Measurements from ENCODE around the gene TBC1D22A. TPM values are rescaled to one million over a fixed set of nuclear protein-coding genes. Genes with fewer than 3 reads are reported as not detected.

TBC1D22A gene
- total RNA-seq, 2 donors from 2014 or later: 29.5 to 34.8 TPM

- DNase-seq: peak; percentile 21 to 40
- peak in 1 of 2 donors; percentile 59 for ATAC-seq (replicated peaks in 1 of 2)
- peak overlapping the region; percentile 81 for H3K27ac Mint-ChIP-seq
- H3K9me3 Mint-ChIP-seq: no peaks in the 10 kb centered on the region
- peaks cover 60% of the 10 kb centered on the region for H3K4me1 Mint-ChIP-seq (ENCODE audit: low read depth)
- H3K4me3 Mint-ChIP-seq: peak overlapping the region; percentile 50 to 72
- H3K36me3 Mint-ChIP-seq (ENCODE audit: insufficient read depth in 2 of 2): peaks cover 0 to 7% of the 10 kb centered on the region in 2 donors
- H3K27me3 Mint-ChIP-seq (ENCODE audit: low read depth): no peaks in the 10 kb centered on the region
Observed at GRCh38 chr22:46788441-46789172, 26.2 kb downstream of the TBC1D22A start.

DNA sequence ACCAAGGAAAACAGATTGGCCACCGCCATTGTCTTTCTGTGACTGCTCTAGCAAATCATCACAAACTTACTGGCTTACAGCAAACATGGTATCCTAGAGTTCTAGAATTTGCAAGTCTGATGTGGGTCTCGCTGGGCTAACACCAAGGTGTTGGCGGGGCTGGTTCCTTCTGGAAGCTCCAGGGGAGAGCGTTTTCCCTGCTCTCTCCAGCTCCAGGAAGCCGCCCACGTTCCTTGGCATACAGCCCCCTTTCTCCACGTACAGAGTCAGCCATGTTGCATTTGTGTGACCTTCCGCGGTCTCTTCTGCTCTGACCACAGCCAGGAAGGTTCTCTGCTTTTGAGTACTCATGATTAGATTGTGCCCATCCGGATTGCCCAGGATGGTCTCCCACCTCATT is 27.5 kb downstream of the TBC1D22A start:
- peaks cover 0 to 7% of the 10 kb centered on the region in 2 donors for H3K36me3 Mint-ChIP-seq (ENCODE audit: insufficient read depth in 2 of 2)
- H3K27me3 Mint-ChIP-seq (ENCODE audit: low read depth): no peaks in the 10 kb centered on the region
- ATAC-seq (replicated peaks in 1 of 2) (no peak), DNase-seq (no peak)
- H3K9me3 Mint-ChIP-seq: no peaks in the 10 kb centered on the region
- peaks cover 60% of the 10 kb centered on the region for H3K4me1 Mint-ChIP-seq (ENCODE audit: low read depth)
- peak overlapping the region in 1 of 2 donors; percentile 86 for H3K4me3 Mint-ChIP-seq
- H3K27ac Mint-ChIP-seq: no peak overlapping the region

- peak overlapping the region; percentile 83 for H3K27ac Mint-ChIP-seq
- peaks cover 55% of the 10 kb centered on the region for H3K4me1 Mint-ChIP-seq (ENCODE audit: low read depth)
- H3K36me3 Mint-ChIP-seq (ENCODE audit: insufficient read depth in 2 of 2): peaks cover 0 to 7% of the 10 kb centered on the region in 2 donors
- no peaks in the 10 kb centered on the region for H3K27me3 Mint-ChIP-seq (ENCODE audit: low read depth)
- peak overlapping the region; percentile 82 to 86 for H3K4me3 Mint-ChIP-seq
- DNase-seq (peak; percentile 69 to 71), ATAC-seq (replicated peaks in 1 of 2) (peak; percentile 97 to 98)
- no peaks in the 10 kb centered on the region for H3K9me3 Mint-ChIP-seq
Observed at GRCh38 chr22:46791201-46791731, 28.8 kb downstream of the TBC1D22A start.

GRCh38 chr22:46792061-46792796 is 29.8 kb downstream of the TBC1D22A start:
- peaks cover 49% of the 10 kb centered on the region for H3K4me1 Mint-ChIP-seq (ENCODE audit: low read depth)
- no peaks in the 10 kb centered on the region for H3K9me3 Mint-ChIP-seq
- peak overlapping the region; percentile 55 to 82 for H3K4me3 Mint-ChIP-seq
- H3K36me3 Mint-ChIP-seq (ENCODE audit: insufficient read depth in 2 of 2): peaks cover 0 to 3% of the 10 kb centered on the region in 2 donors
- ATAC-seq (replicated peaks in 1 of 2) (no peak), DNase-seq (no peak)
- no peaks in the 10 kb centered on the region for H3K27me3 Mint-ChIP-seq (ENCODE audit: low read depth)
- H3K27ac Mint-ChIP-seq: peak overlapping the region; percentile 83

DNA sequence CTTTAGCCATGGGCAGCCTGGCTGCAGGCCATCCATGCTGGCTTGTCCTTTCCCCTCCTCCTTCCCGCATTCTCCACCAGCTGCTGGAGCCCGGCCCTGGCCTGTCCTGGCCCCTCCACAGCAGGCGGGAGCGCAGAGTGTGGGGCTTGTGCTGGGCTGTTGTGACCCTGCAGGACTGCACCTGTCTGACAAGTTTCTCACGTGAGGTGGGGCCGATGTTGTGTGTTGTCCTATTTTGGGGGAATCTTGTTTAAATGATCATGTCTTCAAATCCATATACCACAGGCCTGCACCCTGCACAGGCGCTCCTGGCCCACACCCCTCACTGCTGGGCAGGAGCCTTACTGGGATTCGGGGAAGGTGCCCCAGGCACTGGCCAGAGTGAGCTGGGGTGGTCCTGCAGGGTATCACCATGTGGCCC is 30.4 kb downstream of the TBC1D22A start:
- H3K27ac Mint-ChIP-seq: no peak overlapping the region
- no peak overlapping the region for H3K4me3 Mint-ChIP-seq
- H3K9me3 Mint-ChIP-seq: no peaks in the 10 kb centered on the region
- ATAC-seq (replicated peaks in 1 of 2) (no peak), DNase-seq (no peak)
- peaks cover 44% of the 10 kb centered on the region for H3K4me1 Mint-ChIP-seq (ENCODE audit: low read depth)
- no peaks in the 10 kb centered on the region for H3K27me3 Mint-ChIP-seq (ENCODE audit: low read depth)
- H3K36me3 Mint-ChIP-seq (ENCODE audit: insufficient read depth in 2 of 2): no peaks in the 10 kb centered on the region

DNA sequence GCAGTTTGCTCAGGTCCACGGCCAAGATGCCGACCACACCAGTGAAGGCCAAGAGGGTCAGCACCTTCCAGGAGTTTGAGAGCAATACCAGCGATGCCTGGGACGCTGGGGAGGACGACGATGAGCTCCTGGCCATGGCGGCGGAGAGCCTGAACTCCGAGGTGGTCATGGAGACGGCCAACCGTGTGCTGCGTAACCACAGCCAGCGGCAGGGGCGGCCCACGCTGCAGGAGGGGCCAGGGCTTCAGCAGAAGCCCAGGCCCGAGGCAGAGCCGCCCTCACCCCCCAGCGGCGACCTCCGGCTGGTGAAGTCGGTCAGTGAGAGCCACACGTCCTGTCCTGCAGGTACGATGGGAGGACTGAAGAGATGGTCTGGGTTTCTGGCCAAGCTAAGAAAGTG is 31.0 kb downstream of the TBC1D22A start:
- no peak overlapping the region for H3K27ac Mint-ChIP-seq
- DNase-seq (no peak), ATAC-seq (replicated peaks in 1 of 2) (no peak)
- peaks cover 40% of the 10 kb centered on the region for H3K4me1 Mint-ChIP-seq (ENCODE audit: low read depth)
- no peaks in the 10 kb centered on the region for H3K9me3 Mint-ChIP-seq
- H3K4me3 Mint-ChIP-seq: no peak overlapping the region
- H3K36me3 Mint-ChIP-seq (ENCODE audit: insufficient read depth in 2 of 2): no peaks in the 10 kb centered on the region
- H3K27me3 Mint-ChIP-seq (ENCODE audit: low read depth): no peaks in the 10 kb centered on the region

DNA sequence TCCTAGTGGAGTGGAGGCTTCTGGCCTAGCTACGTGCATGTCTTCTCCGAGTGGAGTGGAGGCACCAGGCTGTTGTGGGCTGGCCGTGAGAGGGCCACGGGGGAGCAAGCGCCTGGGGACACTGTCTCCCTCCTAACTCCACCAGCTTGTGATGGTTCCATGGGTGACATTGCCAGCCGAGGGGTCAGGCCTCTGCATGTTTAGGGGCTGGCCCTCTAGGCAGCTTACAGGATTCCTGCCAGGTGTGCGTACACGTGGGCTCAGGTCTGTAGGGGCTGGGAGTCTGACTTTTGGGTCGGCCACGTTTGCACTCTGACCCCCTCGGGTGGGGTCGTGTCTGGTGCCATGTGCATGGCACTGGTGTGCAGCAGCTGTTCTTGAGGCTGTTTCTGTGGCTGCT is 31.6 kb downstream of the TBC1D22A start:
- Mint-ChIP-seq H3K4me3 (no peak overlapping the region), H3K9me3 (no peaks in the 10 kb centered on the region), H3K36me3 (ENCODE audit: insufficient read depth in 2 of 2) (no peaks in the 10 kb centered on the region), H3K27me3 (ENCODE audit: low read depth) (no peaks in the 10 kb centered on the region), H3K27ac (no peak overlapping the region), H3K4me1 (ENCODE audit: low read depth) (peaks cover 37% of the 10 kb centered on the region)
- DNase-seq: no peak
- ATAC-seq (replicated peaks in 1 of 2): no peak

- H3K9me3 Mint-ChIP-seq: no peaks in the 10 kb centered on the region
- peaks cover 33% of the 10 kb centered on the region for H3K4me1 Mint-ChIP-seq (ENCODE audit: low read depth)
- H3K27me3 Mint-ChIP-seq (ENCODE audit: low read depth): no peaks in the 10 kb centered on the region
- H3K36me3 Mint-ChIP-seq (ENCODE audit: insufficient read depth in 2 of 2): peaks cover 0 to 1% of the 10 kb centered on the region in 2 donors
- ATAC-seq (replicated peaks in 1 of 2): no peak
- DNase-seq: no peak
- no peak overlapping the region for H3K4me3 Mint-ChIP-seq
- no peak overlapping the region for H3K27ac Mint-ChIP-seq
Observed at GRCh38 chr22:46794491-46794890, 32.0 kb downstream of the TBC1D22A start.

- DNase-seq: no peak
- peaks cover 30% of the 10 kb centered on the region for H3K4me1 Mint-ChIP-seq (ENCODE audit: low read depth)
Observed at GRCh38 chr22:46795140-46795539, 32.7 kb downstream of the TBC1D22A start.

DNA sequence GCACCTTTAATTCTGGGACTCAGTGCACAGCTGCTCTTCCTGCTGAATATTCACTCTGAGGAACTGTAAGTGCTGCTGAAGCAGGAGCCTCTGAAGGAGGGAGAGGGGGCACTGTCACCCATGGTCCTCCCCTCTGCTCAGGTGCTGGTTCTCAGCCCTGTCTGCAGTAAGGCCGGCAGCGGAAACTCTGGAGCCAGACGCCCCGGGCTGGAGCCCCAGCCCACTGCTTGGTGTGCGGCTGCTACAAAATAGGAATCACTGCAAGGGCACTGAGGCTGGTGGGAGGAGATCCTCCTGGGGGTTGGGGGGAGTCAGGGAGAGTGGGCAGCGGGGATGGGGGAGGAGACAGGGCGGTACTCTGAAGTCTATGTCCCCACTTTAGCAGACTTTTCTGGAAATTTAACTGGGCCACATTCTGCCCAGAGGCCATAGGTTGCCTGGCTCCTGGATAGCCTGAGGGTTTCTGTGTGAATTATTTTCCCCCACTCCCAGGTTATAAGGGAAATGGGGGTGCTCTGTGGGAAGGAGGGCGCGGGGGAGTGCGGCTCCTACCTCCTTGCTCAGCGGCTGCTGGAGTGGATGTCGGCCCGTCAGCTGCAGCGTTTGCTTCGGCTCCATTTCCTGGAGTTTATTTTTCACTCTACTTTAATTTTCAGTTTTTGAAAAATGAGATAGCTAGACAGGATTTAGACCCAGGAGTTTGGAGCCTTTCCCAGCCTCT is 33.6 kb downstream of the TBC1D22A start:
- Mint-ChIP-seq H3K27me3 (ENCODE audit: low read depth) (no peaks in the 10 kb centered on the region), H3K4me3 (no peak overlapping the region), H3K36me3 (ENCODE audit: insufficient read depth in 2 of 2) (peaks cover 0 to 4% of the 10 kb centered on the region in 2 donors), H3K4me1 (ENCODE audit: low read depth) (peaks cover 22% of the 10 kb centered on the region), H3K27ac (no peak overlapping the region), H3K9me3 (no peaks in the 10 kb centered on the region)
- ATAC-seq (replicated peaks in 1 of 2): no peak
- DNase-seq: no peak

More at GRCh38 chr22:46795140-46795539, 32.7 kb downstream of the TBC1D22A start:
- no peaks in the 10 kb centered on the region for H3K27me3 Mint-ChIP-seq (ENCODE audit: low read depth)
- no peaks in the 10 kb centered on the region for H3K9me3 Mint-ChIP-seq
- H3K4me3 Mint-ChIP-seq: no peak overlapping the region
- no peak for ATAC-seq (replicated peaks in 1 of 2)
- no peak overlapping the region for H3K27ac Mint-ChIP-seq
- H3K36me3 Mint-ChIP-seq (ENCODE audit: insufficient read depth in 2 of 2): peaks cover 0 to 4% of the 10 kb centered on the region in 2 donors

GRCh38 chr22:46796566-46797195 is 34.2 kb downstream of the TBC1D22A start:
- Mint-ChIP-seq H3K4me1 (ENCODE audit: low read depth) (peaks cover 15% of the 10 kb centered on the region), H3K36me3 (ENCODE audit: insufficient read depth in 2 of 2) (peaks cover 0 to 4% of the 10 kb centered on the region in 2 donors), H3K27me3 (ENCODE audit: low read depth) (no peaks in the 10 kb centered on the region), H3K4me3 (no peak overlapping the region), H3K27ac (no peak overlapping the region), H3K9me3 (no peaks in the 10 kb centered on the region)
- DNase-seq (no peak), ATAC-seq (replicated peaks in 1 of 2) (no peak)

DNA sequence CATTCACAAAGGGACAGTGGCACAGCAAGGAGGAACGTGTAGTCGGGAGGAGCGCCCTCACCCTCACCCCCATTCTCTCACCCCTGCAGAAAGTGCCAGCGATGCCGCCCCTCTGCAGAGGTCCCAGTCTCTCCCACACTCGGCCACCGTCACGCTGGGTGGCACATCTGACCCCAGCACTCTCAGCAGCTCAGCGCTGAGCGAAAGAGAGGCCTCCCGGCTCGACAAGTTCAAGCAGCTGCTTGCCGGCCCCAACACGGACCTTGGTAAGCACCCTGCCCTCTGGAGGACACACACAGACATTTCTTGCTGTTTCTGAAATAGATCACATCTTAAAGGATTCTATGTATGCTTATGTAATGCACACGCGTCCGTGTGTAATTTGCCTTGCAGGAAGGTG is 34.9 kb downstream of the TBC1D22A start:
- DNase-seq (no peak), ATAC-seq (replicated peaks in 1 of 2) (no peak)
- Mint-ChIP-seq H3K4me3 (no peak overlapping the region), H3K27me3 (ENCODE audit: low read depth) (no peaks in the 10 kb centered on the region), H3K27ac (no peak overlapping the region), H3K4me1 (ENCODE audit: low read depth) (peaks cover 15% of the 10 kb centered on the region), H3K36me3 (ENCODE audit: insufficient read depth in 2 of 2) (peaks cover 6% of the 10 kb centered on the region in 2 donors), H3K9me3 (no peaks in the 10 kb centered on the region)

Data from activated T-cell treated with anti-CD3 and anti-CD28 coated beads, Interleukin-2, amount 50 U/mL, for 72 hours (primary cell).